HG03457 (cell line): ENCODE results near the gene BIRC2.
A peak's percentile ranks its signal among the peaks of the same experiment; 100 is the strongest.
"Not testable (repeated sequence)": the region's sequence is repeated elsewhere in the genome, so short reads cannot be mapped to it uniquely, and the experiment has no call there.

Experiments
- ATAC-seq: cut with Tn5 transposase; IDR thresholded peaks from one replicate; pipeline ENCODE4 v1.9.1; 2021; ENCODE audit warnings: moderate number of reproducible peaks; ENCODE audit not compliant: unreplicated experiment

The BIRC2 gene

GRCh38 chr11:102374633-102375424 is 27.8 kb downstream of the BIRC2 start:
- ATAC-seq, result not testable (repeated sequence)

GRCh38 chr11:102375720-102376399 is 28.8 kb downstream of the BIRC2 start:
- no peak for ATAC-seq

DNA sequence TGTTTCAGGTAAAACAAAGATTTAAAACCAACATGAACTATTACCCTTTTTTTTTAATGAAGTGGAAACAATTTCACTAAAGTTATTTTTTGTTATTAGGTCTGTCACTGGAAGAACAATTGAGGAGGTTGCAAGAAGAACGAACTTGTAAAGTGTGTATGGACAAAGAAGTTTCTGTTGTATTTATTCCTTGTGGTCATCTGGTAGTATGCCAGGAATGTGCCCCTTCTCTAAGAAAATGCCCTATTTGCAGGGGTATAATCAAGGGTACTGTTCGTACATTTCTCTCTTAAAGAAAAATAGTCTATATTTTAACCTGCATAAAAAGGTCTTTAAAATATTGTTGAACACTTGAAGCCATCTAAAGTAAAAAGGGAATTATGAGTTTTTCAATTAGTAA is 30.9 kb downstream of the BIRC2 start:
- ATAC-seq, result no peak

GRCh38 chr11:102378818-102379217 is 31.8 kb downstream of the BIRC2 start:
- ATAC-seq, result no peak

DNA sequence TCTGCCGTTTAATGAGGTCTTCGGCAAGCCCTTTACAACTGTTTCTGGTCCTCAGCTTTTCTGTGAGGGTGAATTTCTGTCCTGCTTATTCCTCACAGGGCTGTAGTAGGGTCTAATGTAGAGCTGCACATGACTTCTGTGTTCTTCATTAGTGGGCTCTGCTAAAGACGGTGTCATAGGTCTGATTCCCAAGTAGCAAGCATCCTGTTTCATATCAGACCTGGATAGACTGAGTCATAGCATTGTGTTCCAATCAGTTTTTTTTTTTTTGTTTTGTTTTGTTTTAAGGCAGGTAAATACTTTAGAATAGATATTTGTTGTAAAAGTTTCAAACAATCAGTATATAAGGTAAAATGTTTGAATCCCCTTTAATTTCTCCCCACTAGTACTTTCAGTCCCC is 35.4 kb downstream of the BIRC2 start:
- no peak for ATAC-seq

DNA sequence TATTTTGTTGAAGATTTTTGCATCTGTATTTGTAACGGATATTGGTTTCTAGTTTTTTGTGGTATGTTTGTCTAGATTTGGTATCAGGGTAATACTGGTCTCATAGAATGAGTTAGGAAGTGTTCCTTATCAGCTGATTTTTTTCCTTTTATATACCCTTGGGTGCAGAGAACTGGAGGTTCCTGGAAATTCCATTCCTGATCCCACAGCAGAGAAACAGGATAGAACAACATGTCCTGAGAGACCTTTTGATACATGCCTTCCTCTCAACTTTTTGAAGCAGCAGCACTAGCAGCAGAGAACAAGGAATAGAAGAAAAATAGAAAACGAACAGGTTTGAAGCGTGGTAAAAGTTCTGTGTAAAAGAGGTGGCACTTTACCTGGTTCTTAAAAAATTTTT is 36.8 kb downstream of the BIRC2 start:
- ATAC-seq, result no peak

GRCh38 chr11:102384419-102385079 is 37.5 kb downstream of the BIRC2 start:
- ATAC-seq, result no peak

DNA sequence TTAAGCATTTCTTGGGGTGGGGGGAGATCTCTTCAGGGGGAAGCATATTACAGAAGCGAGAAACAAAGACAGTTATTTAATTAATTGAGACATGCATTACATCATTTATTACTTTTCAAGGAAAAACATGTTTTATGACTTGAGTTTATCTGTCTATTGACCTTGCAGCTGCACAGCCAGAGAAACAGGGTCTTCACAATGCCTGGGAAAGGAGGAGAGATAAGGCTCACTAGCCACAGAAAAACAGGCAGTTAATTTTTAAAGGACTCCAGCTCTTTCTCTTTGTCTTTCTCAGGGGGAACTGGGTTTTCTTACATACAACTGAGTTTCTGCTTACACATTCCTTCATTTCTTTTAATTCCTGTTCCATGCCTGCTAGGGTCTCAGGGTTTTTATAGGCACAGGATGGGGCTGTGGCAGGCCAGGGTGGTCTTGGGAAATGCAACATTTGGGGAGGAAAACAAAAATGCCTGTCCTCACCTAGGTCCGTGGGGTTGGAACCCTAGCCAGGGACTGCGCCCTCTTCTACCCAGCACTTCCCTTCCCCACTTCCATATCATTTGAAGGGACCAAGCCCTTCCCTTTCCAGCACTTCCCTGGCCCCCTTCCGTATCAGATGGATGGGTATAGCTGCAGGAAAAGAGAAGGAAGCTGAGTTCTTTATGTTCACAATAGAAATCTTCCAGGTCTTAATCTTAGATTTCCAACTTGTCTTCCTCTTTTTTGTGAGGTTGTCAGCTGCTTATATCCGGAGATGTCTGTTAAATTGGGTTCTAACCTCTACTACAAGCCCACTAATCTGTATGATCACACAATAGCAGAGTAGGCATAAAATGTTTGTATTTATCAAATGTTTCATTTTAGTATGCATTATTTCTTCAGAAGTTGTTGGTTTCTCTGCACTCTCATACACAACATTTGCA is 38.3 kb downstream of the BIRC2 start:
- ATAC-seq, result no peak

DNA sequence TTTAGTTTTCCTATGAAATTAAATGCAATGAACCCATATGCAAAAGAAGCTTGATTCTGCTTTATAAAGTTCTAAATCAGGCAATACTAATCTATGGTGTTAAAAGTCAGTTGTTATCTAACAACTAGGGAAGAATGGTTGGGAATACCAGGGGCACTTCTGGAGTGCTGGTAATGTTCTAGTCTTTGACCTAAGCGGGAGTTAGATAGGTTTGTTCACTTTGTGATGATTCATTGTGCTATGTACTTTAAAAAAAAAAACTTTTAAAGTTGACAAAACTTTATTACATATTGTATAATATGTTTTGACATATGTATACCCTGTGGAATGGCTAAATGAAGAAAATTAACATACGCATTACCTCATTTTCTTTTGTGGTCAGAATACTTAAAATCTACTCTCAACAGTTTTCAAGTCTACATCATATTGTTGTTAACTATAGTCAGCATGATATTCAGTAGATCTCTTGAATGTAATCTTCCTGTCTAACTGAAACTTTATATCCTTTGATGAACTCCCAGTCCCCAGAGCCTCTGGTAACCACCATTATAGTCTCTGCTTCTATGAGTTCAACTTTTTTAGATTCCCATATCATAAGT is 39.2 kb downstream of the BIRC2 start:
- no peak for ATAC-seq

DNA sequence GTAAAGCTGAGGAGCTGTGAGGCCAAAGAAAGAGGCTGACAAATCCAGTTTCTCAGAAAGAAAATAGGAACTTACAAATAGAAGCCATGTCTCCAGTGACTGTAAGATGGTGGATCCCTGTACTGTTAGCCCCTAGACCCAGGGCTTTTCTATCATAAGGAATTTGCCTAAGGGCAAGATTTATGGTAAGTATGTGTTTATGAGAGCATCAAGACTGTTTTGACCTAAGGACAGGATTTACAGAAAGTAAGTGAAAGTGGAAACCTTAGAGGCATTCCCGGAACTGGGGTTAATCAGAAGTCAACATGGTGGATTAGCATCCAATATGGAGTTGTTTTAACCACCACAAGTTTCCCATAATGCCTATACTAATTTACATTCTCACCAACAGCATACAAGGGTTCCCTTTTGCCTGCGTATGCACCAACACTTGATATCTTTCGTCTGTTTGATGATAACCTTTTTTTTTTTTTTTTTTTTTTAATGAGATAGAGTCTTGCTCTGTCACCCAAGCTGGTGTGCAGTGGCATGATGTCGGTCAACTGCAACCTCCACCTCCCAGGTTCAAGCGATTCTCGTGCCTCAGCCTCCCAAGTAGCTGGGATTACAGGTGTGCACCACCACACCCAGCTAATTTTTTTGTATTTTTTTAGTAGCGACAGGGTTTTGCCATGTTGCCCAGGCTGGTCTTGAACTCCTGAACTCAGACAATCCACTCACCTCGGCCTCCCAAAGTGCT is 40.2 kb downstream of the BIRC2 start:
- ATAC-seq, result no peak

DNA sequence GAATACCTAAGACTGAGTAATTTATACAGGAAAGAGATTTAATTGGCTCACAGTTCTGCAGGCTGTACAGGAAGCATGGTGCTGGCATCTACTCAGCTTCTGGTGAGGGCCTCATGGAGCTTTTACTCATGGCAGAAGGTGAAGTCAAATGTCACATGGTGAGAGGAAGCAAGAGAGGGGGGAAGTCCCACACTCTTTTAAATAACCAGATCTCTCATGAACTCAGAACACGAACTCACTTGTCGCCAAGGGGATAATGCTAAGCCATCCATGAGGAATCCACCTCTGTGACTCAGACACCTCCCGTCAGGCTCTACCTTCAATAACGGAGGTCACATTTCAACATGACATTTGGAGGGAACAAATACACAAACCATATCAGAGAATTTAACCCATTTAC is 42.2 kb downstream of the BIRC2 start:
- ATAC-seq, result no peak

DNA sequence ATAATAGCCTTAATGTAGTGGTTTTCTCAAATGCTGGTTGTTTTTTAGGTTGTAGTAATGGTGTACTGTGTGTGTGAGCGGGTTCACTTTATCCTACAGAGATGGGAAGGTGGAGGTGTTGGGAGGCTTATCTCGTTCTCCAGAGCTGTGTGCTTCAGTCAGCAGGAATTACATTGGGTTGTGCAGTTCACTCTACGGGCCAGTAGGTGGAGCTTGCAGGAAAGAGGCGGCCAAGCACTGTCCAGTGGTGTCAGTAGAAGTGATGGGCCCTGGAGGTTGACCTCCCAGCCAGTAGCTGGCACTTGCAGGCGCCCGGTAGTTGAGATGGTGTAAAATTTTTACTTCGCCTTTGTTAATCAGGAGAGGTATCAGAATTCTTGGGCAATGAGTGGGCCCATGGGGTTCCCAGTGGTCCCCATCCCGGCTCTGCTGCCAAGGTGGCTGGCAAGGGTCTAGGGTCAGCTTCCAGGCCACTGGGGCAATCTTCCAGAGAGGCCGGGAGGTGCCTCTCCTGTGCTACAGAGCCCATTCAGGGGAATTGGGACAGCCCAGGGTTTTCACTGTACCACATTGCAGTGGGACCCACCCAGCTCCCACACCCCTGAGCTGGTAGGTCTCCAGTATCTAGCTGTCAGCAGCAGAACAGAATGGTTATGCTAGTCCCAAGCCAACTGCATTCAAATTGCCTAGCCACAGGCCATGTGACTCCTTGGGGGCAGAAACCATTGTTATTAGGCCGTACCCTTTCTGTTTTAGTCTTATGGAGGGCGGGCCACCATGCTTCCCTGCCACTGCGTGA is 43.9 kb downstream of the BIRC2 start:
- ATAC-seq, result peak; percentile 62

DNA sequence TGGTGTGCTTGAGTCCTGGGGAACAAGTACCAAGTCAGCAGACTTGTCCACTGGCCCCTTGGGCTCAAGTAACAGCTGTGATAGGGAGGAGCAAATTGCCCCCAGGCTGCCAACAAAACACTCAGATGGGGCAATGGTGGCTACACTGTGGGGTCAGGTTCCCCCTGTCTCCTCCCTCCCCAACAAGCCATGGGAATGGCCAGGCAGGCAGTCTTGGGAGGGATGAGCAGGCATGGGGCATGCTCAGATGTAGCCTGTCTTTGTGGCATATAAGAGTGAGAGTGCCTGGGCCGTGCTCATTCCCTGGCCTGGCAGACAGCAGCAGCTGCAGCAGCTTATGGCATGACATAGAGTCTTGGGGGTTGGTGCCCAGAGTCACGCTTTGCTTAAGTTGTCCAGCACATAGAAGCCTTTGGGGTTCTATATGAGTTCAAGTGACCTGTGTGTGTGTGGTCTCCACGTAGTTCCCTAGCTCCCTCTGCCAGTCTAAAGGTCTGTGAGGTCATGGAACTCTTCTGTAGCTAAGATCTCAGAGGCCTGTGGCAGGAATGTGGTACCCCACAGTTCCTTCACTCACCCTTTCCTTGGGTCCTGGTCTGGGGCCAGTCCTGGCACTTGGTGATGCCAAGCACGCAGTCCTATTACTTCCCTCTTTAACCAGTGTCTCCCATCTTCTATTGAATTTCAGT is 44.7 kb downstream of the BIRC2 start:
- no peak for ATAC-seq

GRCh38 chr11:102393272-102393730 is 46.3 kb downstream of the BIRC2 start:
- ATAC-seq, result no peak

DNA sequence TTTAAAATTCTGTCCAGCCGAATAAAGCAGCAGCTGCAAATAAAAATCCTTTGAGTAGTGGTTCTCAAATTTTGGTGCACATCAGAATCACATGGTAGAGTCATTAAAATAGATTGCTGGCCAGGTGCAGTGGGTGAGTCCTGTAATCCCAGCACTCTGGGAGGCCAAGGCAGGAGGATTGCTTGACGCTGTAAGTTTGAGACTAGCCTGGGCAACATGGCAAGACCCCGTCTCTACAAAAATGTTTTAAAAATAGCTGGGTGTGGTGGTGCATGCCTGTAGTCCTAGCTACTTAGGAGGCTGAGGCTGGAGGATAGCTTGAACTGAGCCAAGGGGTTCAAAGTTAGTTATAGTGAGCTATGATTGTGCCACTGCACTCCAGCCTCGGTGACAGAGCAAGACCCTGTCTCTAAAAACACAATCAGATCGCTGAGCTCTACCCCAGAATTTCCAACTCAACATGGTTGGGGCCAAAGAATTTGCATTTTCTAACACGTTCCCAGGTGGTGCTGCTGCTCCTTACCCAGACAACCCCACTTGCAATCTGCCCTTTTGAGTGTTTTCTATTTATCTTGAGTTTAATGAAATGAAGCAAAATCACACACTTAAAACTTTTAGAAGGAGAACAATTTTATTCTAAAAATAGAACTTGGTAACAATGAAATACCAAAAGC is 48.8 kb downstream of the BIRC2 start:
- ATAC-seq, result no peak

DNA sequence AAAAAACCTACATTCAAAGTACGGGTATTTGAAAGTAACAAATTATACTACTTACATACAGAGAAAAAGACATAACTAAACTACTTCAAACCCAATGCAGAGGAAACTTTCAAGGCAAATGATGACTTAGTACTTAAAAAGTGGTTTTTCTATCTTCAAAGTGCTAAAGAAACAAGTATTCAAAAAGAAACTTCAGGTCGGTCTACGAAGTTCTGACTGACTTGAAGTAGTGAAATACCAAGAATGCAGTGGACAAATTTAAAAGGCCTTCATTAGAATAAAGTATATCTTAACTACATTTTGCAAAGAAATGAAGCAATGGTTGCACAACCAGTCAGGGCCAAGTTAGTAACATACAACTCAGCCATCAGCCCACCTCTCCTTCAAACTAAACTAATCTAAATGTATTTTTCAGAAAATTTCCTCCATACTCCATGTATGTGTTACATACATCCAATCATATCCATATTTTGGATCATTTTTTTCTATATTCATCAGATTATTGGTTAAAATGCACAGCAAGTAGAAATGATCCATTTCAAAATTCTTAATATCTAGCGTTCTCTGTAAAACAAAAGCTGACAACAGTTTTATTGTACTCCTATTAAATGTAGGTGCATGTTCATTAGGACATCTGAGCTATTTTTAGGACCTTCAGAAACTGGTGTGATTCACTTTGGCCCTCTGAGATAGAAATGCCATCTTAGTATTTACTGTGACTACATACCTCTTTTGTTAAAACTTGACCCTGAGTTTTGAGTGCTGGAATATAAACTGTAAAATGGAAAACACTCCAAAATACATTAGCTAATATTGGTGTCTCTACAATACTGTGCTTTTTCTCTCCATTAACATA is 49.9 kb downstream of the BIRC2 start:
- no peak for ATAC-seq

DNA sequence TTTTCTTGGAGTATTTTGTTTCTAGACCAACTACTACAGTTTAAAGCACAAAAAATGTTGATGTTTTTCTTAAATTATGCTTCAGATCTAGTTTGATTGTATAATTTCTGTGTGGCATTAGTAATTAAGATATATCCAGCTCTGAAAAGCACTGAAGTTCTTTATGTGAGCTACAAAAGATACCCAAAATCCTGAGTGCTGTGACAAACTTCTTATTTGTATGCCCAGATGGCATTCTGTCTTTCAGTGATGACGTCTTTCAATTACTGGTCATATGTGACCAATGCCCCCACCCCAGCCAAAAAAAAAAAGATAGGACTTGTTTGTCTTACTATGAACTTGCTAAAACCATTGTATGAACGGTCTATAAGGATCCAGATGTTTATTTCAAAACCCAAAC is 51.3 kb downstream of the BIRC2 start:
- ATAC-seq, result no peak
